Calu3 (cell line): ENCODE data around the gene ASB1. TPM values are rescaled to one million over a fixed set of nuclear protein-coding genes. Genes with fewer than 3 reads are reported as not detected.

Experiments used
- BruUV-seq: library from RNA; stranded (reverse); fragments of 400-500 nt; replicated peaks from 2 replicates; lab custom pipeline; 2021; lab: Mats Ljungman, UMichigan
- CTCF ChIA-PET: fragments of 300-600 bp; sonication (Branson Sonifier 250); formaldehyde crosslinking; loops from one replicate; lab custom pipeline; 2022; ENCODE audit warnings: antibody characterized with exemption; lab: Charles Lee
- DNase-seq: peaks from one replicate; pipeline ENCODE4 v3.0.0; 2022
- H3K27ac Mint-ChIP-seq: one replicate; pipeline ENCODE4 v1.8.0; 2022; ENCODE audit warnings: mixed read lengths; ENCODE audit not compliant: unreplicated experiment
- H3K27me3 Mint-ChIP-seq: one replicate; pipeline ENCODE4 v1.8.0; 2022; ENCODE audit warnings: mixed read lengths; ENCODE audit not compliant: unreplicated experiment
- H3K36me3 Mint-ChIP-seq: one replicate; pipeline ENCODE4 v1.8.0; 2022; ENCODE audit warnings: mild to moderate bottlenecking, moderate library complexity, mixed read lengths; ENCODE audit not compliant: insufficient read depth, unreplicated experiment
- H3K4me1 Mint-ChIP-seq: one replicate; pipeline ENCODE4 v1.8.0; 2022; ENCODE audit warnings: mild to moderate bottlenecking, low read depth, mixed read lengths; ENCODE audit not compliant: unreplicated experiment
- H3K4me3 Mint-ChIP-seq: one replicate; pipeline ENCODE4 v1.8.0; 2022; ENCODE audit warnings: mild to moderate bottlenecking, low read depth, moderate library complexity, mixed read lengths; ENCODE audit not compliant: unreplicated experiment
- H3K9me3 Mint-ChIP-seq: one replicate; pipeline ENCODE4 v1.8.0; 2022; ENCODE audit warnings: low read depth, mixed read lengths; ENCODE audit not compliant: unreplicated experiment
- intact Hi-C: fragments of 100-400 bp; cut with micrococcal nuclease; formaldehyde crosslinking; loops from one replicate; pipeline ENCODE4 v1.10.0; 2022; ENCODE audit not compliant: unreplicated experiment
- total RNA-seq: library from RNA; stranded (reverse); gene quantifications from 2 replicates; pipeline ENCODE4 v1.2.3, GENCODE V29; 2022
- TF ChIP-seq, protein P1 (sequence below): fragments of 200-600 bp; IDR thresholded peaks from one replicate; pipeline ENCODE4 v1.8.0; 2022; ENCODE audit warnings: antibody characterized with exemption; ENCODE audit not compliant: unreplicated experiment

The ASB1 gene
- total RNA-seq, 1 experiment from 2014 or later, result 71.6 TPM

DNA sequence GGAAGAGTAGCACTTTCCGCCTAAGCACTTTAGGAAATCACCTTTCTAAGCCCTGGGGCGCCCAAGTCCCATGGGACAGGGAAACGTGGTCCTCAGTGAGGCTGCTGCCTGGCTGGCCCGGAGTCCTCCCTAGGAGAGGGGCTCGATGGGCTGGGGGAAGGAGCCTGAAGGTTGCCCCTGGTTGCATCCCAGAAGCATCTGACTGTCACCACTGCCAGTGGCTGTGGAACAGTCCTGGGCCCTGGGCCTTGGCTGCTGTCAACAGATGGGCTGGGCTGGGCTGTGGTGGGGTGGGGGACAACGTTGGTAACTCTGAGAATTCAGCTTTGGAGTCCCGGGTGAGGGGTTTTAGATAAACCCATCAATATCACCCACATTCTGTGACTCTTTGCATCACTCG lies 22.5 kb downstream of the ASB1 start:
- Mint-ChIP-seq H3K9me3 (peaks cover 6% of the 10 kb centered on the region), H3K27ac (no peak overlapping the region), H3K4me3 (no peak overlapping the region), H3K4me1 (peaks cover 5% of the 10 kb centered on the region), H3K27me3 (no peaks in the 10 kb centered on the region), H3K36me3 (peaks cover 76% of the 10 kb centered on the region)
- CTCF ChIA-PET, result interaction anchor here (1.0 kb wide), 1 partner anchor 10 kb away, joined by 3 read pairs; no protein-coding TSS in a partner anchor
- TF ChIP-seq, protein P1, sequence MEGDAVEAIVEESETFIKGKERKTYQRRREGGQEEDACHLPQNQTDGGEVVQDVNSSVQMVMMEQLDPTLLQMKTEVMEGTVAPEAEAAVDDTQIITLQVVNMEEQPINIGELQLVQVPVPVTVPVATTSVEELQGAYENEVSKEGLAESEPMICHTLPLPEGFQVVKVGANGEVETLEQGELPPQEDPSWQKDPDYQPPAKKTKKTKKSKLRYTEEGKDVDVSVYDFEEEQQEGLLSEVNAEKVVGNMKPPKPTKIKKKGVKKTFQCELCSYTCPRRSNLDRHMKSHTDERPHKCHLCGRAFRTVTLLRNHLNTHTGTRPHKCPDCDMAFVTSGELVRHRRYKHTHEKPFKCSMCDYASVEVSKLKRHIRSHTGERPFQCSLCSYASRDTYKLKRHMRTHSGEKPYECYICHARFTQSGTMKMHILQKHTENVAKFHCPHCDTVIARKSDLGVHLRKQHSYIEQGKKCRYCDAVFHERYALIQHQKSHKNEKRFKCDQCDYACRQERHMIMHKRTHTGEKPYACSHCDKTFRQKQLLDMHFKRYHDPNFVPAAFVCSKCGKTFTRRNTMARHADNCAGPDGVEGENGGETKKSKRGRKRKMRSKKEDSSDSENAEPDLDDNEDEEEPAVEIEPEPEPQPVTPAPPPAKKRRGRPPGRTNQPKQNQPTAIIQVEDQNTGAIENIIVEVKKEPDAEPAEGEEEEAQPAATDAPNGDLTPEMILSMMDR, result no peak
- no TSS peak for BruUV-seq
- DNase-seq, result no peak
- intact Hi-C loops, result no loop called here

DNA sequence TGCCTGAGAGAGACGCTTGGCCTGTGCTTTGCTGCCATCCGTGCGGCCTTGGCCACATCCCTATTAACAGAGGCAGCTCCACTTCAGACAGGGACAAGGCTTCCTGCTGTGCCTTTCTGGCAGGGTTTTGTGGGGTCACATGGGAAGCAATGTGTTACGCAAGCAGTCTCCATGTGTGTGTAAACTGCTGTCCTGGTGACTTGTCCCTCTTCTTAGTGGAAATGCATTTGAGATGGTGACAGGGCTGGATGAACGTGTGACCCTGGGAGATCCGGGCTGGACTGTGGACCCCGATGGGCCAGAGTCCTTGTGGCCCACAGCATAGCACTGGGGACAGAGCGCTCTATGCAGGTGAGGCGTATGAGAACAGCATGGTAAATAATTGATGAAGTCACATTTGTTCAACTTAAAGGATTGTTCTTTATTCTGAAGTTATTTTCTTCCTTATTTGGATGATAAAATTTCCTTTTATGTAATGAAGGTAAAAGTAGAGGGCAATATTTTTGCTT lies 23.2 kb downstream of the ASB1 start:
- CTCF ChIA-PET, result no interaction called here
- no peaks in the 10 kb centered on the region for H3K4me1 Mint-ChIP-seq
- intact Hi-C loops, result no loop called here
- H3K27me3 Mint-ChIP-seq, result no peaks in the 10 kb centered on the region
- TF ChIP-seq, protein P1, result no peak
- peak; percentile 16 for DNase-seq
- no TSS peak for BruUV-seq
- peaks cover 8% of the 10 kb centered on the region for H3K9me3 Mint-ChIP-seq
- peaks cover 76% of the 10 kb centered on the region for H3K36me3 Mint-ChIP-seq
- no peak overlapping the region for H3K27ac Mint-ChIP-seq
- H3K4me3 Mint-ChIP-seq, result no peak overlapping the region

DNA sequence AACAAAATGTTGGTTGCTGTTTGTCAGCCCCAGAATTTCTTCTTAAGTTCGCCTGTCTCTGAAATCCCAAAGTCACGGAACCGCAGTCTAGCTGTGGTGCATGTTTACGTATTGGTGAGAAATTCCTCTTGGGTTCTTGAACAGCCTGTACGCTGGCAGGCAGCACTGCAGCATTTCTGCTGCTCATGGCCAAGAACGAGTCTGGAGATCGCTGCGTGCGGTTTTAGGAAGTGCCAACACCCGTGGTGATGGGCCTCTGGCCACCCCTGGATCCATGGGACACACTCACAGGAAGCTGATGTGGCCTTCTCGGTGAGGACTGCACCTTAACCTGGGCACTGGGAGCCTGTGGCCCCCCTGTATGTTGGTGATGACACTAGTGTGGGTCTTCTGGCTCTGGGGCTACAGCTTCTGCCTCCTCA lies 23.7 kb downstream of the ASB1 start:
- Mint-ChIP-seq H3K4me1 (no peaks in the 10 kb centered on the region), H3K27ac (no peak overlapping the region), H3K27me3 (no peaks in the 10 kb centered on the region), H3K9me3 (peaks cover 8% of the 10 kb centered on the region), H3K36me3 (peaks cover 71% of the 10 kb centered on the region), H3K4me3 (no peak overlapping the region)
- BruUV-seq, result no TSS peak
- TF ChIP-seq, protein P1, result no peak
- no peak for DNase-seq
- CTCF ChIA-PET, result no interaction called here
- intact Hi-C loops, result no loop called here

DNA sequence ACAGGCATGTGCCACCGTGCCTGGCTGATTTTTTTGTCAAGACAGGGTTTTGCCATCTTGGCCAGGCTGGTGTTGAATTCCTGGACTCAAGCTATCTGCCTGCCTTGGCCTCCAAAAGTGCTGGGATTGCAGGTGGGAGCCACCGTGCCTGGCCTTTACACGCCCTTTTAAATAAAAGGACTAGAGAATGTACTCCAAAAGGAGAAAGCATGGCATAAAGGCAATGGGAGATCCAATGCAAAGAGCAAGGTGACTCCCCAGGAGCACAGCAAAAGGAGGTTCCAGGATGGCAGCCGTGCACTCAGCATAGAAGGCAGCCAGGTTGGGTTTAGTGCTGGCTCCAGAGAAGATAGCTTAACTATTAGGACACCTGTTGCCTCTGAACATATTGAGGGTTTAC lies 27.1 kb downstream of the ASB1 start:
- TF ChIP-seq, protein P1, result no peak
- CTCF ChIA-PET, result no interaction called here
- no TSS peak for BruUV-seq
- Mint-ChIP-seq H3K4me3 (no peak overlapping the region), H3K9me3 (peaks cover 8% of the 10 kb centered on the region), H3K4me1 (no peaks in the 10 kb centered on the region), H3K27me3 (no peaks in the 10 kb centered on the region), H3K27ac (peak overlapping the region; percentile 29), H3K36me3 (peaks cover 57% of the 10 kb centered on the region)
- no peak for DNase-seq
- intact Hi-C loops, result no loop called here
